ENCODE measurements around the gene MOBP.

Gene MOBP

DNA sequence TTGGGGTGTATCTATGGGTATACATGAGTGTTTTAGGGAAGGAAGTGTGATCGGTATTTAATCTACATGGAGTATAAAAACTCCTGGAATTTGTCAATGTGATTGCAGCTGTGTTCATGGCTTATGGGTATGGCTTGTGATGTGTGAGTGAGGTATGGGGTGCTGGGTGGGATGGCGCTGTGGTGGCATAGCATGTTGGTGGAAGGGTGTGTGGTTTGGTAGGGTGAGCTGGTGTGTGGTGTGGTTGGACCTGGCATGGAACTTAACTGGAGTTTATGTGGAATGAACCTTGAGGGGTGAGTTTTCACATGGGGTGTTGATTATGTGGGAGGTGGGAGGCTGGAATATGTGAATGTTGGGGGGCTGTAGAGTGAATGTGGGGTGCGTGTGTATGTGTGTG lies 492 bp upstream of the MOBP start:
- no peak for DNase-seq (ENCODE audit: extremely low read depth, low read depth)
- TF ChIP-seq, protein P1, sequence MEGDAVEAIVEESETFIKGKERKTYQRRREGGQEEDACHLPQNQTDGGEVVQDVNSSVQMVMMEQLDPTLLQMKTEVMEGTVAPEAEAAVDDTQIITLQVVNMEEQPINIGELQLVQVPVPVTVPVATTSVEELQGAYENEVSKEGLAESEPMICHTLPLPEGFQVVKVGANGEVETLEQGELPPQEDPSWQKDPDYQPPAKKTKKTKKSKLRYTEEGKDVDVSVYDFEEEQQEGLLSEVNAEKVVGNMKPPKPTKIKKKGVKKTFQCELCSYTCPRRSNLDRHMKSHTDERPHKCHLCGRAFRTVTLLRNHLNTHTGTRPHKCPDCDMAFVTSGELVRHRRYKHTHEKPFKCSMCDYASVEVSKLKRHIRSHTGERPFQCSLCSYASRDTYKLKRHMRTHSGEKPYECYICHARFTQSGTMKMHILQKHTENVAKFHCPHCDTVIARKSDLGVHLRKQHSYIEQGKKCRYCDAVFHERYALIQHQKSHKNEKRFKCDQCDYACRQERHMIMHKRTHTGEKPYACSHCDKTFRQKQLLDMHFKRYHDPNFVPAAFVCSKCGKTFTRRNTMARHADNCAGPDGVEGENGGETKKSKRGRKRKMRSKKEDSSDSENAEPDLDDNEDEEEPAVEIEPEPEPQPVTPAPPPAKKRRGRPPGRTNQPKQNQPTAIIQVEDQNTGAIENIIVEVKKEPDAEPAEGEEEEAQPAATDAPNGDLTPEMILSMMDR (IDR thresholded peaks at IDR 0.05; ENCODE audit: low read depth, low read length): no peak

DNA sequence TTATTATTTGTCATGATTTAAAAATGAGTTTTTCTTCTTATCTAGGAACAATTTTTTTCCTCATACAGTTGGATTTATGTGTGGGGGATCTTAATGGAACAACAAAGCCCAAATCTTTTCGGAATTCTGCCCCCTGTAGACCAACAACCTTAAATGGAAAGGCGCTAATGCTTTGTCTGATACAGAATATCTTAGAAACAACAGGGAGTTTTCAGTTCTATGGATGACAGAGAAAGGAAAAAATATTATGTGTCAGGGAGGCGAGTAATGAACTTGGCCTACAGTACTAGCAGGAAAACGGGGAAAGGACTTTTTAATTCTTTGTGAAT lies 592 bp downstream of the MOBP start:
- TF ChIP-seq, protein P1 (IDR thresholded peaks at IDR 0.05; ENCODE audit: low read depth, low read length): no peak
- no peak for DNase-seq (ENCODE audit: extremely low read depth, low read depth)

DNA sequence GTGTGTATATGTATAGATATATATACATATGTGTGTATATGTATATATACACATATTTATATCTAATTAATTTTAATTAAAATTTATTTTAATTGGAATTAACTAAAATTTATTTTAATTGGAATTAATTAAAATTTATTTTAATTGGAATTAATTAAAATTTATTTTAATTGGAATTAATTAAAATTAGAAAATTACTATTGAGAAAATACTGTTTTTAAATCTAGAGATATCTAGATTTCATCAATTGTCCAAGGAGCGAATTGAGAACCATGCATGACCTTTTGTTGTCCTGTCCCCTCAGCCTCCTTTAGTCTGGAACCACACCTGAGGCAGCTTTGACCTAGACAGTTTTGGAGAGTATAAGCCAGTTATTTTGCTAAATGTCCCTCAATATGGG lies 1.8 kb downstream of the MOBP start:
- no peak for DNase-seq (ENCODE audit: extremely low read depth, low read depth)
- TF ChIP-seq, protein P1 (IDR thresholded peaks at IDR 0.05; ENCODE audit: low read depth, low read length): no peak

DNA sequence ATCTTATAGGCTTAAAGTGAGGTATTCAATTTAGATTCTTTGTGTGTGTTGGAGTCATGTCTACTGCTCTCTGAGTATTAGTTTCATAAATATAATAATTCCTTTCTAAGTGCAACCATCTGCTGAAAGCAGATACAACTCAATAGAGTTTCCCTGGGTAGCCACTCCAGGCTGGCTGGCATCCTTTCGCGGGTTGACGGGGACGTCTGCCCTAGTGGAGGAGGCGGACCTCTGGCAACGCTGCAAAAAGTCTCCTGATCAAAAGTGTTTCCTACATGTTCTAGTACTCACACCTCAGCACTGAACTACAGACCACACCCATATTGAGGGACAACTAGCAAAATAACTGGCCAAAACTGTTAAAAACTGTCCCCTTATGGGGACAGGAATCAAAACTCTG lies 2.5 kb downstream of the MOBP start:
- DNase-seq (ENCODE audit: extremely low read depth, low read depth): no peak

DNA sequence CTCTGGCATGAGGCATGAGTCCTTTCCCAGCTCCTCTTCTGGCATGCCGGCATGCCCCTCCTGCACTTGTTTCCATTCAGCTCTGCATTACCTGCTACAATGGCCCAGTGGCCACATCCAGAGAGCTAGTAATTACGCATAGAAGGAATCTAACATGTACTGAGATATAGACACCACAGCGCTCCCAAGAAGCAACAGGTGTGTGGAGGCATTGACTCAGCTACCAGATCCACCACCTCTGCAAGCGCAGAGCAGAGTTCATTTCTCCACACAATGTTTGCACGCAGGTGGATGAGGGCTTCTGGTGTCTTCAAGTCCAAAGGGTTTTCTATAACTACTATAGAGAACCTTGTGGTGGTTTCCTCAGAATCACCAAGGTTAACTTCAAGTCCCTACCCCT lies 4.2 kb downstream of the MOBP start:
- TF ChIP-seq, protein P1 (IDR thresholded peaks at IDR 0.05; ENCODE audit: low read depth, low read length): no peak
- no peak for DNase-seq (ENCODE audit: extremely low read depth, low read depth)

More for the DNA sequence above, 2.5 kb downstream of the MOBP start:
- TF ChIP-seq, protein P1 (IDR thresholded peaks at IDR 0.05; ENCODE audit: low read depth, low read length): no peak

DNA sequence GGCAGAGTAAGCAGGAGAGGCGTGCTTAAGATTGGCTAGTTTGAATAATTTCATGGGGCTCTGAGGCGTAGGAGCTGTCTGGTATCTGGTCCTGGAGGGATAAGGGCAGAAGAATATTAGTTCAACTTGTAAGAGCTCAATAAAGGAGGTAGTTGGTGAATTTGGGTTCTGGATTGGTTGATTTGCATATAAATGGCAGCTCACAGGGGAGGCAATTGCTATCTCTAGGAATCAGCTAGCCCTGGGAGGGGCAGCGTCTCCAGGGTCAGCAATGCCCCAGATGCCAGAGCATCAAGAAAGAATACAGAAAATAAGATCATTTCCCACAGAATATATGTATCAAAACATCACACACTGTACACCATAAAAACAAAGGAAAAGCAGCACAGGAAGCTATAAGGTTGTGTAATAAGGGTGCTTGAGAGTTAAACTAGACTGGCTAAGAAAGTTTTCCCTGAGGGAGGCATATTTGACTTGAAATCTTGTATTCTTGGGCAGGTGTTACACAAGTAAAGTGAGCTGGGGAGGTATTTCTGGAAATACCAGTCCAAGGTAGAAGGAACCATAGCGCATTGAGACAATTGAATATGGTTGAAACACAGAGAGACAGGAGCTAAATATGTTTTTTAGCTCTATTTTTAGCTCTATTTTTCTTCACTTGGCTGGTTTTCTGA lies 6.1 kb downstream of the MOBP start:
- DNase-seq (ENCODE audit: extremely low read depth, low read depth): no peak
- TF ChIP-seq, protein P1 (IDR thresholded peaks at IDR 0.05; ENCODE audit: low read depth, low read length): no peak

DNA sequence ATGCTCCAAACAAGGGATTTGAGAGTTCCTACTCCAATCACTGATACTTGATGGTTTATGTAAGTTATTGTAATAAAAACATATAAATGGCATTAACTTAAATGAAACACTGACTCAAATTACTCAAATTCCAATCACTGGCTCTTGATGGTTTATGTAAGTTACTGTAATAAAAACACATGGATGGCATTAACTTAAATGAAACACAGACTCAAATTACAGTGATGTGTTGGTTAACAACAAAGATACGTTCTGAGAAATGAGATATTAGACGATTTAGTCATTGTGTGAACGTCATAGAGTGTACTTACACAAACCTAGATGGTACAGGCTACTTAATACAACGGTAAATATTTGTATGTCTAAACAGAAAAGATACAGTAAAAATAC lies 6.6 kb downstream of the MOBP start:
- DNase-seq (ENCODE audit: extremely low read depth, low read depth): peak; percentile 15
- TF ChIP-seq, protein P1 (IDR thresholded peaks at IDR 0.05; ENCODE audit: low read depth, low read length): no peak
